A673 (cell line): Measurements from ENCODE around the gene OR2H2.

Source experiments
- CTCF ChIP-seq: fragments of 300-800, 200-600 bp; sonication (generic); conservative IDR thresholded peaks from 2 replicates; pipeline ENCODE4 v1.5.1; 2017; ENCODE audit warnings: low read depth, mild to moderate bottlenecking, antibody characterized with exemption, low read length, moderate library complexity, mixed read lengths
- EZH2 ChIP-seq: fragments of 200-600 bp; sonication (generic); IDR thresholded peaks from 2 replicates; pipeline ENCODE4 v1.6.1; 2017; ENCODE audit warnings: borderline replicate concordance, low read depth, mild to moderate bottlenecking, mixed read lengths, antibody characterized with exemption, low read length; ENCODE audit not compliant: poor library complexity, severe bottlenecking

GRCh38 chr6:29567541-29567940 lies 17.4 kb upstream of the OR2H2 start:
- no peak for TF ChIP-seq CTCF
- TF ChIP-seq EZH2, result no peak
